ENCODE measurements around the gene OSBP2. TPM values are rescaled to one million over a fixed set of nuclear protein-coding genes. Genes with fewer than 3 reads are reported as not detected.

Gene OSBP2
- total RNA-seq, 2 donors from 2014 or later: 0.14 to 1.7 TPM

GRCh38 chr22:30874431-30875370, 180.0 kb downstream of the OSBP2 start:
- no peaks in the 10 kb centered on the region for H3K27me3 Mint-ChIP-seq
- DNase-seq (ENCODE audit: low spot score) (peak; percentile 44), ATAC-seq (no peak)
- H3K9me3 Mint-ChIP-seq: no peaks in the 10 kb centered on the region
- no peak overlapping the region for H3K4me3 Mint-ChIP-seq
- no peak overlapping the region for H3K27ac Mint-ChIP-seq
- H3K4me1 Mint-ChIP-seq (ENCODE audit: low read depth in 2 of 2): no peaks in the 10 kb centered on the region
- H3K36me3 Mint-ChIP-seq: no peaks in the 10 kb centered on the region

- H3K4me1 Mint-ChIP-seq (ENCODE audit: low read depth in 2 of 2): no peaks in the 10 kb centered on the region
- peak; percentile 49 for DNase-seq (ENCODE audit: low spot score)
- H3K36me3 Mint-ChIP-seq: no peaks in the 10 kb centered on the region
- no peaks in the 10 kb centered on the region for H3K9me3 Mint-ChIP-seq
- H3K27ac Mint-ChIP-seq: no peak overlapping the region
- no peak for ATAC-seq
- H3K27me3 Mint-ChIP-seq: no peaks in the 10 kb centered on the region
- no peak overlapping the region for H3K4me3 Mint-ChIP-seq
Observed at GRCh38 chr22:30875481-30876215, 181.0 kb downstream of the OSBP2 start.

- no peak overlapping the region for H3K27ac Mint-ChIP-seq
- ATAC-seq: no peak
- no peaks in the 10 kb centered on the region for H3K4me1 Mint-ChIP-seq (ENCODE audit: low read depth in 2 of 2)
- H3K36me3 Mint-ChIP-seq: no peaks in the 10 kb centered on the region
- H3K4me3 Mint-ChIP-seq: no peak overlapping the region
- H3K9me3 Mint-ChIP-seq: no peaks in the 10 kb centered on the region
- DNase-seq (ENCODE audit: low spot score): peak; percentile 40
- H3K27me3 Mint-ChIP-seq: no peaks in the 10 kb centered on the region
Observed at GRCh38 chr22:30876221-30876751, 181.6 kb downstream of the OSBP2 start.

- Mint-ChIP-seq H3K4me1 (ENCODE audit: low read depth in 2 of 2) (no peaks in the 10 kb centered on the region), H3K36me3 (no peaks in the 10 kb centered on the region), H3K9me3 (no peaks in the 10 kb centered on the region), H3K4me3 (no peak overlapping the region), H3K27ac (no peak overlapping the region), H3K27me3 (no peaks in the 10 kb centered on the region)
- no peak for ATAC-seq
- DNase-seq (ENCODE audit: low spot score): no peak
Observed at GRCh38 chr22:30876915-30877553, 182.4 kb downstream of the OSBP2 start.

- peak in 1 of 2 donors; percentile 15 for ATAC-seq
- H3K4me3 Mint-ChIP-seq: no peak overlapping the region
Observed at GRCh38 chr22:30877662-30878515, 183.2 kb downstream of the OSBP2 start.

GRCh38 chr22:30878516-30879414, 184.1 kb downstream of the OSBP2 start:
- Mint-ChIP-seq H3K27me3 (no peaks in the 10 kb centered on the region), H3K36me3 (no peaks in the 10 kb centered on the region), H3K4me1 (ENCODE audit: low read depth in 2 of 2) (no peaks in the 10 kb centered on the region), H3K27ac (no peak overlapping the region), H3K4me3 (no peak overlapping the region), H3K9me3 (no peaks in the 10 kb centered on the region)
- ATAC-seq (no peak), DNase-seq (ENCODE audit: low spot score) (peak; percentile 54)

More at GRCh38 chr22:30877662-30878515, 183.2 kb downstream of the OSBP2 start:
- H3K9me3 Mint-ChIP-seq: no peaks in the 10 kb centered on the region
- H3K27me3 Mint-ChIP-seq: no peaks in the 10 kb centered on the region
- peak; percentile 53 for DNase-seq (ENCODE audit: low spot score)
- no peak overlapping the region for H3K27ac Mint-ChIP-seq
- no peaks in the 10 kb centered on the region for H3K4me1 Mint-ChIP-seq (ENCODE audit: low read depth in 2 of 2)
- H3K36me3 Mint-ChIP-seq: no peaks in the 10 kb centered on the region

GRCh38 chr22:30879415-30879797, 184.7 kb downstream of the OSBP2 start:
- H3K36me3 Mint-ChIP-seq: no peaks in the 10 kb centered on the region
- DNase-seq (ENCODE audit: low spot score): peak; percentile 44
- no peak overlapping the region for H3K4me3 Mint-ChIP-seq
- H3K9me3 Mint-ChIP-seq: no peaks in the 10 kb centered on the region
- ATAC-seq: no peak
- no peaks in the 10 kb centered on the region for H3K27me3 Mint-ChIP-seq
- no peaks in the 10 kb centered on the region for H3K4me1 Mint-ChIP-seq (ENCODE audit: low read depth in 2 of 2)
- no peak overlapping the region for H3K27ac Mint-ChIP-seq

GRCh38 chr22:30880181-30880601, 185.5 kb downstream of the OSBP2 start:
- H3K27me3 Mint-ChIP-seq: no peaks in the 10 kb centered on the region
- H3K4me1 Mint-ChIP-seq (ENCODE audit: low read depth in 2 of 2): no peaks in the 10 kb centered on the region
- H3K36me3 Mint-ChIP-seq: no peaks in the 10 kb centered on the region
- no peak overlapping the region for H3K27ac Mint-ChIP-seq
- no peak for DNase-seq (ENCODE audit: low spot score)
- H3K4me3 Mint-ChIP-seq: no peak overlapping the region
- H3K9me3 Mint-ChIP-seq: no peaks in the 10 kb centered on the region
- no peak for ATAC-seq

GRCh38 chr22:30880847-30881246, 186.2 kb downstream of the OSBP2 start:
- no peaks in the 10 kb centered on the region for H3K4me1 Mint-ChIP-seq (ENCODE audit: low read depth in 2 of 2)
- DNase-seq (ENCODE audit: low spot score) (peak; percentile 26), ATAC-seq (peak in 1 of 2 donors; percentile 4)
- H3K27me3 Mint-ChIP-seq: no peaks in the 10 kb centered on the region
- no peak overlapping the region for H3K27ac Mint-ChIP-seq
- H3K9me3 Mint-ChIP-seq: no peaks in the 10 kb centered on the region
- no peaks in the 10 kb centered on the region for H3K36me3 Mint-ChIP-seq
- no peak overlapping the region for H3K4me3 Mint-ChIP-seq

GRCh38 chr22:30881361-30882183, 186.9 kb downstream of the OSBP2 start:
- H3K27ac Mint-ChIP-seq: no peak overlapping the region
- no peak for DNase-seq (ENCODE audit: low spot score)

GRCh38 chr22:30882184-30882717, 187.6 kb downstream of the OSBP2 start:
- H3K27ac Mint-ChIP-seq: no peak overlapping the region
- no peak overlapping the region for H3K4me3 Mint-ChIP-seq
- no peaks in the 10 kb centered on the region for H3K9me3 Mint-ChIP-seq
- ATAC-seq (no peak), DNase-seq (ENCODE audit: low spot score) (no peak)
- no peaks in the 10 kb centered on the region for H3K27me3 Mint-ChIP-seq
- no peaks in the 10 kb centered on the region for H3K4me1 Mint-ChIP-seq (ENCODE audit: low read depth in 2 of 2)
- H3K36me3 Mint-ChIP-seq: no peaks in the 10 kb centered on the region

More at GRCh38 chr22:30881361-30882183, 186.9 kb downstream of the OSBP2 start:
- ATAC-seq: no peak
- Mint-ChIP-seq H3K36me3 (no peaks in the 10 kb centered on the region), H3K9me3 (no peaks in the 10 kb centered on the region), H3K4me3 (no peak overlapping the region), H3K27me3 (no peaks in the 10 kb centered on the region), H3K4me1 (ENCODE audit: low read depth in 2 of 2) (no peaks in the 10 kb centered on the region)
